HEK293 (cell line): Measurements from ENCODE around the gene FAM107A.

Source experiments
- CTCF ChIA-PET: fragments of 350-600 bp; formaldehyde crosslinking; extraction: SDS; loops from one replicate; lab custom pipeline; 2021; ENCODE audit warnings: antibody characterized with exemption; lab: Yijun Ruan, JAX
- POLR2A ChIA-PET: fragments of 300-600 bp; formaldehyde crosslinking; extraction: SDS; loops from one replicate; lab custom pipeline; 2020; ENCODE audit warnings: antibody characterized with exemption, inconsistent platforms; lab: Yijun Ruan, JAX
- H3K27ac ChIP-seq: fragments of 200-500 bp; sonication (Bioruptor generic); 2 replicates; pipeline ENCODE4 v1.5.1; 2014; ENCODE audit warnings: low read depth, low read length, control low read depth, inconsistent platforms; ENCODE audit errors: extremely low read depth
- H3K36me3 ChIP-seq, 2 experiments: fragments of 200-500 bp in 1 of 2; sonication (Bioruptor generic) in 1 of 2; 1 replicate in 1 of 2; 2 replicates in 1 of 2; pipeline ENCODE4 v1.5.1; 2014 to 2017; ENCODE audit warnings: inconsistent platforms in 2 of 2, low read length in 2 of 2; ENCODE audit not compliant: control insufficient read depth in 2 of 2, insufficient read depth in 1 of 2
- H3K4me1 ChIP-seq: fragments of 200-500 bp; sonication (Bioruptor generic); 2 replicates; pipeline ENCODE4 v1.5.1; 2014; ENCODE audit warnings: mild to moderate bottlenecking, low read length, inconsistent platforms; ENCODE audit not compliant: control insufficient read depth, insufficient read depth
- H3K4me3 ChIP-seq: 2 replicates; pipeline ENCODE4 v1.5.1; 2011; ENCODE audit warnings: low read depth, mild to moderate bottlenecking, control low read depth, low read length, moderate library complexity
- H3K9me3 ChIP-seq: fragments of 200-500 bp; sonication (Bioruptor generic); 2 replicates; pipeline ENCODE4 v1.5.1; 2014; ENCODE audit warnings: low read depth, low read length, inconsistent platforms; ENCODE audit not compliant: control insufficient read depth, insufficient read depth
- GLI4 ChIP-seq: fragments of 450-650 bp; formaldehyde crosslinking; IDR thresholded peaks from 2 replicates; pipeline ENCODE4 v1.5.1; 2016; ENCODE audit warnings: missing biosample characterization, missing genetic modification characterization
- INSM2 ChIP-seq: fragments of 450-650 bp; formaldehyde crosslinking; IDR thresholded peaks from 2 replicates; pipeline ENCODE4 v1.5.1; 2016; ENCODE audit warnings: missing biosample characterization, missing genetic modification characterization
- OSR2 ChIP-seq: fragments of 450-650 bp; formaldehyde crosslinking; IDR thresholded peaks from 2 replicates; pipeline ENCODE4 v1.5.1; 2016; ENCODE audit warnings: missing biosample characterization, missing genetic modification characterization
- RBAK ChIP-seq: fragments of 450-650 bp; formaldehyde crosslinking; IDR thresholded peaks from 2 replicates; pipeline ENCODE4 v1.5.1; 2016; ENCODE audit warnings: missing biosample characterization, missing genetic modification characterization
- SALL2 ChIP-seq: fragments of 450-650 bp; formaldehyde crosslinking; IDR thresholded peaks from 2 replicates; pipeline ENCODE4 v1.5.0; 2017; ENCODE audit warnings: missing biosample characterization, mild to moderate bottlenecking, missing genetic modification characterization, borderline replicate concordance
- ZBTB1 ChIP-seq: fragments of 450-650 bp; formaldehyde crosslinking; IDR thresholded peaks from 2 replicates; pipeline ENCODE4 v1.5.1; 2016; ENCODE audit warnings: missing biosample characterization, missing genetic modification characterization
- ZEB2 ChIP-seq: fragments of 450-650 bp; formaldehyde crosslinking; IDR thresholded peaks from 2 replicates; pipeline ENCODE4 v1.5.1; 2016; ENCODE audit warnings: missing biosample characterization, missing genetic modification characterization
- ZNF112 ChIP-seq: fragments of 450-650 bp; formaldehyde crosslinking; IDR thresholded peaks from 2 replicates; pipeline ENCODE4 v1.5.0; 2017; ENCODE audit warnings: missing biosample characterization, missing genetic modification characterization
- ZNF140 ChIP-seq: fragments of 450-650 bp; formaldehyde crosslinking; IDR thresholded peaks from 2 replicates; pipeline ENCODE4 v1.5.1; 2016; ENCODE audit warnings: missing biosample characterization, missing genetic modification characterization
- ZNF292 ChIP-seq: fragments of 450-650 bp; formaldehyde crosslinking; IDR thresholded peaks from 2 replicates; pipeline ENCODE4 v1.5.1; 2016; ENCODE audit warnings: low read depth, missing biosample characterization, missing genetic modification characterization, borderline replicate concordance
- ZNF530 ChIP-seq: fragments of 450-650 bp; formaldehyde crosslinking; IDR thresholded peaks from 2 replicates; pipeline ENCODE4 v1.5.1; 2016; ENCODE audit warnings: low read depth, missing biosample characterization, missing genetic modification characterization
- ZNF580 ChIP-seq: fragments of 450-650 bp; formaldehyde crosslinking; IDR thresholded peaks from 2 replicates; pipeline ENCODE4 v1.5.1; 2016; ENCODE audit warnings: missing biosample characterization, missing genetic modification characterization
- ZNF596 ChIP-seq: fragments of 450-650 bp; IDR thresholded peaks from 2 replicates; pipeline ENCODE4 v1.5.0; 2018; ENCODE audit warnings: missing biosample characterization, mild to moderate bottlenecking, missing genetic modification characterization, moderate library complexity
- ZNF660 ChIP-seq: fragments of 450-650 bp; IDR thresholded peaks from 2 replicates; pipeline ENCODE4 v1.5.1; 2018; ENCODE audit warnings: missing biosample characterization, mild to moderate bottlenecking, missing genetic modification characterization
- ZNF776 ChIP-seq: fragments of 450-650 bp; formaldehyde crosslinking; IDR thresholded peaks from 2 replicates; pipeline ENCODE4 v1.5.0; 2017; ENCODE audit warnings: missing biosample characterization, missing genetic modification characterization, borderline replicate concordance
- TF ChIP-seq, protein P1 (sequence below): fragments of 450-650 bp; formaldehyde crosslinking; IDR thresholded peaks from 2 replicates; pipeline ENCODE4 v1.5.1; 2016; ENCODE audit warnings: missing biosample characterization, missing genetic modification characterization
- TF ChIP-seq, protein P2 (sequence below): fragments of 450-650 bp; formaldehyde crosslinking; IDR thresholded peaks from 2 replicates; pipeline ENCODE4 v1.5.1; 2017; ENCODE audit warnings: missing biosample characterization, mild to moderate bottlenecking, missing genetic modification characterization, moderate library complexity
- TF ChIP-seq, protein P3 (sequence below): fragments of 450-650 bp; formaldehyde crosslinking; IDR thresholded peaks from 2 replicates; pipeline ENCODE4 v1.5.1; 2017; ENCODE audit warnings: missing biosample characterization, missing genetic modification characterization

FAM107A gene

DNA sequence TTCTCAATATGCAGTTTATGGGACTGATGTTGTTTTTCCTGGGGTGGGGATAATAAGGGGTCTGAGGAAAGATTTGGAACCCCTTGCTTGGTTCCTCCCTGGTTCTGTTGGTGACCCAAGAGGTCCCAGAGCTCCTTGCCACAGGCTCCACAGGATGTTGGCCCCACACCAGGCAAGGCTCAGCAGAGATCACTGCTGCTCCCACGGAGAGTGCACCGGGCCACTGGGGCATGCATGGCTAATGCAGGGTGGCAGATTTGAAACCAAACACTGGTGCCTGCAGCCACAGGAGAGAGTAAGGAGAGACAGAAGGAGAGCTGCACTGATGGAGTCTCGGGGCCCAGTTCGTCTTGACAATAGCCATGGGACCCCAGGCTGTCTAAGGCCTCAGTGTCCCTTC is 2.5 kb downstream of the FAM107A start:
- Histone ChIP-seq H3K27ac (no peak overlapping the region), H3K9me3 (no peaks in the 10 kb centered on the region), H3K4me1 (no peaks in the 10 kb centered on the region), H3K4me3 (no peak overlapping the region), H3K36me3 (no peaks in the 10 kb centered on the region)
- ChIA-PET POLR2A (no interaction called here), CTCF (interaction anchor here (2.4 to 9.7 kb wide), 2 partner anchors 11 to 55 kb away, joined by 8 to 159 read pairs; no protein-coding TSS in a partner anchor)
- TF ChIP-seq, protein P1, sequence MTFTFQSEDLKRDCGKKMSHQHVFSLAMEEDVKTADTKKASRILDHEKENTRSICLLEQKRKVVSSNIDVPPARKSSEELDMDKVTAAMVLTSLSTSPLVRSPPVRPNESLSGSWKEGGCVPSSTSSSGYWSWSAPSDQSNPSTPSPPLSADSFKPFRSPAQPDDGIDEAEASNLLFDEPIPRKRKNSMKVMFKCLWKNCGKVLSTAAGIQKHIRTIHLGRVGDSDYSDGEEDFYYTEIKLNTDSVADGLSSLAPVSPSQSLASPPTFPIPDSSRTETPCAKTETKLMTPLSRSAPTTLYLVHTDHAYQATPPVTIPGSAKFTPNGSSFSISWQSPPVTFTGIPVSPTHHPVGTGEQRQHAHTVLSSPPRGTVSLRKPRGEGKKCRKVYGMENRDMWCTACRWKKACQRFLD = no peak
- TF ChIP-seq ZEB2 = no peak
- TF ChIP-seq ZNF530 (tag by site-specific recombination) = no peak
- TF ChIP-seq ZNF596 = no peak

DNA sequence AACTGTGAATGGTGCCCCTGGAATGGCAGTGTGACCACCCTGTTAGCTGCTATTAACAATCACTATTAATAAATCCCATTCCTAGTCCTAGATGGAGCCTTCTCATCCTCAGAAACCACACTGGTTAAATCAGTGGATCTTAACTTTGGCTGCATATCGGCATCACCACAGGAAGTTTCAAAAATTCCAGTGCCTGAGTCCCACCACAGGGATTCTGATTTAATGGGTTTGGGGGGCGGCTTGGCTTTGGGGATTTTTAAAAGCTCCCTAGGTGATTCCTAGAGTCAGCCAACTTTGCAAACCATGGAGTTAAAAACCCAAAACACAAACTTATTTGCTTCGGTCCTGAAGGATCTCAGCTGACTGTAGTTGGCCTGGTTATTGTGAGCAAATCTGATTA is 3.1 kb downstream of the FAM107A start:
- TF ChIP-seq INSM2 (tag by site-specific recombination) = no peak
- no peak for TF ChIP-seq ZNF140
- no peak for TF ChIP-seq GLI4
- TF ChIP-seq ZNF112 (tag by site-specific recombination) = no peak
- TF ChIP-seq ZNF660 (tag by site-specific recombination) = no peak
- no peak for TF ChIP-seq RBAK
- no peaks in the 10 kb centered on the region for H3K9me3 ChIP-seq
- H3K4me3 ChIP-seq = no peak overlapping the region
- no peaks in the 10 kb centered on the region for H3K36me3 ChIP-seq
- CTCF ChIA-PET = interaction anchor here (9.7 kb wide), 1 partner anchor 56 kb away, joined by 159 read pairs; no protein-coding TSS in a partner anchor
- no peaks in the 10 kb centered on the region for H3K4me1 ChIP-seq
- H3K27ac ChIP-seq = no peak overlapping the region
- POLR2A ChIA-PET = no interaction called here

- no peak overlapping the region for H3K4me3 ChIP-seq
- TF ChIP-seq ZNF580 (tag by site-specific recombination) (no peak), SALL2 (no peak), ZNF776 (tag by site-specific recombination) (no peak), OSR2 (tag by site-specific recombination) (no peak), ZNF292 (no peak), ZBTB1 (tag by site-specific recombination) (no peak)
- TF ChIP-seq, protein P2, sequence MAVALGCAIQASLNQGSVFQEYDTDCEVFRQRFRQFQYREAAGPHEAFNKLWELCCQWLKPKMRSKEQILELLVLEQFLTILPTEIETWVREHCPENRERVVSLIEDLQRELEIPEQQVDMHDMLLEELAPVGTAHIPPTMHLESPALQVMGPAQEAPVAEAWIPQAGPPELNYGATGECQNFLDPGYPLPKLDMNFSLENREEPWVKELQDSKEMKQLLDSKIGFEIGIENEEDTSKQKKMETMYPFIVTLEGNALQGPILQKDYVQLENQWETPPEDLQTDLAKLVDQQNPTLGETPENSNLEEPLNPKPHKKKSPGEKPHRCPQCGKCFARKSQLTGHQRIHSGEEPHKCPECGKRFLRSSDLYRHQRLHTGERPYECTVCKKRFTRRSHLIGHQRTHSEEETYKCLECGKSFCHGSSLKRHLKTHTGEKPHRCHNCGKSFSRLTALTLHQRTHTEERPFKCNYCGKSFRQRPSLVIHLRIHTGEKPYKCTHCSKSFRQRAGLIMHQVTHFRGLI (tag by site-specific recombination) = no peak
- TF ChIP-seq, protein P3, sequence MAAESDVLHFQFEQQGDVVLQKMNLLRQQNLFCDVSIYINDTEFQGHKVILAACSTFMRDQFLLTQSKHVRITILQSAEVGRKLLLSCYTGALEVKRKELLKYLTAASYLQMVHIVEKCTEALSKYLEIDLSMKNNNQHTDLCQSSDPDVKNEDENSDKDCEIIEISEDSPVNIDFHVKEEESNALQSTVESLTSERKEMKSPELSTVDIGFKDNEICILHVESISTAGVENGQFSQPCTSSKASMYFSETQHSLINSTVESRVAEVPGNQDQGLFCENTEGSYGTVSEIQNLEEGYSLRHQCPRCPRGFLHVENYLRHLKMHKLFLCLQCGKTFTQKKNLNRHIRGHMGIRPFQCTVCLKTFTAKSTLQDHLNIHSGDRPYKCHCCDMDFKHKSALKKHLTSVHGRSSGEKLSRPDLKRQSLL (tag by site-specific recombination) = no peak
- POLR2A ChIA-PET = no interaction called here
- CTCF ChIA-PET = interaction anchor here (9.7 kb wide), 1 partner anchor 56 kb away, joined by 159 read pairs; no protein-coding TSS in a partner anchor
- no peaks in the 10 kb centered on the region for H3K4me1 ChIP-seq
- H3K9me3 ChIP-seq = no peaks in the 10 kb centered on the region
- H3K27ac ChIP-seq = no peak overlapping the region
- H3K36me3 ChIP-seq = no peaks in the 10 kb centered on the region
Measured at GRCh38 chr3:58573640-58574039, 3.6 kb downstream of the FAM107A start.
